ENCODE data around the gene MAPK8. TPM values are rescaled to one million over a fixed set of nuclear protein-coding genes. Genes with fewer than 3 reads are reported as not detected.

MAPK8 gene
- total and polyA plus RNA-seq, 2 of the 4 experiments (the other 2 are of a cell fraction), result 41.5 to 54.7 TPM

DNA sequence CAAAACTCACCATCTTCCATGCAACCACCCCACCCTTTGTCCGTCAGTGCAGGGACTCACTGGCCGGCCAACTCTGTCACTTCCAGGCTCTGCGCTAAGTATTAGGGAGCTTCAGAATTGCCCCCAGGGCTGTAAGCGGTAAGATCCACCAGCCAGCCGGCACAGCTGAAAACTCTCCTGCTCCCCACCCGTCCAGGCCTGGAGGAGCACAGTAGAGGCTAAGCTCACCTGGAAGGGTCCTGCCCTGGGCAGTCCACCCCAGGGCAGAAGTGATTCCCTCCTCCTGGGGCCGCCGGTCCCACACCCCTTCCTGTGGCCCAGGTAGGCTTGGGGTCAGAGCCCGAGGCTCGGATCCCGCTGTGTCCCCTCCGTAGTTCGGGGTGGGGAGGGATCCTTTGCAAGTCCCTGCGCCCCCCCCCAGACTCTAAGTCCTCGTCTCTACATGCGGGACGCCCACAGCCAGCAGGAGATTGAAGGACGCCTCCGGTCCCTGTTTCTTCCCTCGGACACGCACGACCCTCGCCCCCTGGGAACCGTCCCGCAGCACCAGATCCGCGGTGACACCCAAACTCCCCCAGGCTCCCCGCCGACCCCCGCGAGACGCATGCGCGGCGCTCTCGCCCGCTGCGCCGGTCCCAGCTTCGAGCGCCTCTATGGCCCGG, 159.5 kb downstream of the MAPK8 start (continued):
- TF ChIP-seq, protein P1, sequence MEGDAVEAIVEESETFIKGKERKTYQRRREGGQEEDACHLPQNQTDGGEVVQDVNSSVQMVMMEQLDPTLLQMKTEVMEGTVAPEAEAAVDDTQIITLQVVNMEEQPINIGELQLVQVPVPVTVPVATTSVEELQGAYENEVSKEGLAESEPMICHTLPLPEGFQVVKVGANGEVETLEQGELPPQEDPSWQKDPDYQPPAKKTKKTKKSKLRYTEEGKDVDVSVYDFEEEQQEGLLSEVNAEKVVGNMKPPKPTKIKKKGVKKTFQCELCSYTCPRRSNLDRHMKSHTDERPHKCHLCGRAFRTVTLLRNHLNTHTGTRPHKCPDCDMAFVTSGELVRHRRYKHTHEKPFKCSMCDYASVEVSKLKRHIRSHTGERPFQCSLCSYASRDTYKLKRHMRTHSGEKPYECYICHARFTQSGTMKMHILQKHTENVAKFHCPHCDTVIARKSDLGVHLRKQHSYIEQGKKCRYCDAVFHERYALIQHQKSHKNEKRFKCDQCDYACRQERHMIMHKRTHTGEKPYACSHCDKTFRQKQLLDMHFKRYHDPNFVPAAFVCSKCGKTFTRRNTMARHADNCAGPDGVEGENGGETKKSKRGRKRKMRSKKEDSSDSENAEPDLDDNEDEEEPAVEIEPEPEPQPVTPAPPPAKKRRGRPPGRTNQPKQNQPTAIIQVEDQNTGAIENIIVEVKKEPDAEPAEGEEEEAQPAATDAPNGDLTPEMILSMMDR (conservative IDR thresholded peaks at IDR 0.05; ENCODE audit: low read depth, low read length), result no peak
- TF ChIP-seq, protein P2, sequence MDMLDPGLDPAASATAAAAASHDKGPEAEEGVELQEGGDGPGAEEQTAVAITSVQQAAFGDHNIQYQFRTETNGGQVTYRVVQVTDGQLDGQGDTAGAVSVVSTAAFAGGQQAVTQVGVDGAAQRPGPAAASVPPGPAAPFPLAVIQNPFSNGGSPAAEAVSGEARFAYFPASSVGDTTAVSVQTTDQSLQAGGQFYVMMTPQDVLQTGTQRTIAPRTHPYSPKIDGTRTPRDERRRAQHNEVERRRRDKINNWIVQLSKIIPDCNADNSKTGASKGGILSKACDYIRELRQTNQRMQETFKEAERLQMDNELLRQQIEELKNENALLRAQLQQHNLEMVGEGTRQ (IDR thresholded peaks at IDR 0.05; ENCODE audit: low read depth, low read length), result no peak

All from IMR-90 (cell line).